SU-DHL-6 (cell line): ENCODE measurements around the gene ARHGEF3.

ENCODE experiments used
- H2AFZ ChIP-seq: fragments of 200-600 bp; sonication (generic); 2 replicates; pipeline ENCODE4 v1.6.1; 2014; ENCODE audit warnings: low read depth, mild to moderate bottlenecking, moderate library complexity, mixed read lengths, antibody characterized with exemption, low read length; ENCODE audit not compliant: severe bottlenecking
- H3F3A ChIP-seq: fragments of 200-600 bp; shearing (Covaris generic); 2 replicates; pipeline ENCODE4 v1.6.0; 2016; ENCODE audit warnings: antibody characterized with exemption, mild to moderate bottlenecking; ENCODE audit not compliant: insufficient read depth
- H3K27ac ChIP-seq: fragments of 200-600 bp; sonication (generic); 2 replicates; pipeline ENCODE4 v1.5.1; 2016; ENCODE audit warnings: low read depth, mild to moderate bottlenecking, low read length, moderate library complexity, mixed read lengths
- H3K27me3 ChIP-seq: fragments of 200-600 bp; sonication (generic), shearing (Covaris generic); 2 replicates; pipeline ENCODE4 v1.6.0; 2014; ENCODE audit warnings: mild to moderate bottlenecking, low read length
- H3K36me3 ChIP-seq: fragments of 200-600 bp; sonication (generic); 2 replicates; pipeline ENCODE4 v1.6.1; 2014; ENCODE audit warnings: mild to moderate bottlenecking, low read length, mixed read lengths
- H3K4me2 ChIP-seq: fragments of 300-600, 200-600 bp; shearing (Covaris generic), sonication (generic); 2 replicates; pipeline ENCODE4 v1.6.0; 2014; ENCODE audit warnings: low read length, low read depth, mild to moderate bottlenecking; ENCODE audit not compliant: poor library complexity, severe bottlenecking
- H3K4me3 ChIP-seq: fragments of 200-600 bp; sonication (generic); 2 replicates; pipeline ENCODE4 v1.5.1; 2014; ENCODE audit warnings: antibody characterized with exemption, low read length, mild to moderate bottlenecking, mixed read lengths; ENCODE audit not compliant: insufficient read depth, poor library complexity, severe bottlenecking
- H3K79me2 ChIP-seq: fragments of 200-600 bp; sonication (generic); 2 replicates; pipeline ENCODE4 v1.6.1; 2014; ENCODE audit warnings: mild to moderate bottlenecking, low read length, moderate library complexity; ENCODE audit not compliant: insufficient read depth
- H3K9ac ChIP-seq: fragments of 200-600 bp; sonication (generic); 2 replicates; pipeline ENCODE4 v1.7.0; 2014; ENCODE audit warnings: mild to moderate bottlenecking, low read length
- H3K9me2 ChIP-seq: fragments of 200-600 bp; sonication (generic); replicated peaks from 2 replicates; pipeline ENCODE4 v1.6.1; 2014; ENCODE audit warnings: low read length; ENCODE audit not compliant: insufficient read depth
- H3K9me3 ChIP-seq: fragments of 200-600 bp; sonication (generic); 2 replicates; pipeline ENCODE4 v1.6.1; 2014; ENCODE audit warnings: low read length, mixed read lengths; ENCODE audit not compliant: insufficient read depth
- H4K20me1 ChIP-seq: fragments of 200-600 bp; sonication (generic); 2 replicates; pipeline ENCODE4 v1.6.1; 2014; ENCODE audit warnings: low read depth, mild to moderate bottlenecking, antibody characterized with exemption, low read length, moderate library complexity, mixed read lengths
- EZH2phosphoT487 ChIP-seq: fragments of 200-600 bp; sonication (generic), shearing (Covaris generic); conservative IDR thresholded peaks from 2 replicates; pipeline ENCODE4 v1.6.1; 2018; ENCODE audit warnings: mild to moderate bottlenecking, antibody characterized with exemption, low read length, moderate library complexity, mixed read lengths
- TF ChIP-seq, protein P1 (sequence below): fragments of 200-600 bp; sonication (generic); IDR thresholded peaks from one replicate; pipeline ENCODE4 v1.5.1; 2017; ENCODE audit warnings: antibody characterized with exemption, mild to moderate bottlenecking, low read length, moderate library complexity; ENCODE audit not compliant: insufficient read depth, poor library complexity, severe bottlenecking

ARHGEF3 gene

DNA sequence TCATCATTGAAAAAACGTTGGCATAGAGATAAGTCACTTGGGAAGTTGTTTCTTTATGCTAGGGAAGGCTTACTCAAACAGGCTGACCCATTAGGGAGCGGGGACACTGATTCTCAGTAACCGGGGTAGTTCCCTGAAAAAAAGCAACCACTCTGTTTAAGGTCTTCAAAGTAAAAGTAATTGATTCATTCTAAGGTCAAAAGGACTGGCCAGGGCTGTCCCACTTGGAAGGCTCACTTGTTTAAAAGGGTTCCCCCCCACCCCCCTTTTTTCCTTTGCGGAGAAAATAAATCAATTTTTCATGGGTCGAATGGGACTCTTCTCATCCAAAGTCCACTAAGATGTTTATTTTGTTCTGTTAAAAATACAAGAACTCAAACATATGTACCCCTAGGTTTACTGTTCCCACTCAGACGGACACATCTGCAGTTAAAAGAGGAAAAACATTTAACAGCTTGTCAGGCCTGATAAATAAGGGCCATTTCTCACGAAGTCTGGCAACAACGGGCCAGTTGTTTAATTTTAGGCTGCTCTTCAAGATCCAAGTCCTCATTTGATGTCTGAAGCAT, 53.0 kb downstream of the ARHGEF3 start:
- H3K36me3 ChIP-seq: no peaks in the 10 kb centered on the region; the same call in 1 of the 2 replicates
- no peak overlapping the region for H3K27ac ChIP-seq
- no peak overlapping the region for H3K4me3 ChIP-seq
- H3F3A ChIP-seq: no peaks in the 10 kb centered on the region
- H3K27me3 ChIP-seq: no peaks in the 10 kb centered on the region
- H4K20me1 ChIP-seq: no peaks in the 10 kb centered on the region
- H2AFZ ChIP-seq: no peak overlapping the region
- no peak overlapping the region for H3K4me2 ChIP-seq
- no peaks in the 10 kb centered on the region for H3K9me3 ChIP-seq
- H3K9me2 ChIP-seq: no peaks in the 10 kb centered on the region
- no peaks in the 10 kb centered on the region for H3K79me2 ChIP-seq
- H3K9ac ChIP-seq: no peak overlapping the region
- TF ChIP-seq, protein P1, sequence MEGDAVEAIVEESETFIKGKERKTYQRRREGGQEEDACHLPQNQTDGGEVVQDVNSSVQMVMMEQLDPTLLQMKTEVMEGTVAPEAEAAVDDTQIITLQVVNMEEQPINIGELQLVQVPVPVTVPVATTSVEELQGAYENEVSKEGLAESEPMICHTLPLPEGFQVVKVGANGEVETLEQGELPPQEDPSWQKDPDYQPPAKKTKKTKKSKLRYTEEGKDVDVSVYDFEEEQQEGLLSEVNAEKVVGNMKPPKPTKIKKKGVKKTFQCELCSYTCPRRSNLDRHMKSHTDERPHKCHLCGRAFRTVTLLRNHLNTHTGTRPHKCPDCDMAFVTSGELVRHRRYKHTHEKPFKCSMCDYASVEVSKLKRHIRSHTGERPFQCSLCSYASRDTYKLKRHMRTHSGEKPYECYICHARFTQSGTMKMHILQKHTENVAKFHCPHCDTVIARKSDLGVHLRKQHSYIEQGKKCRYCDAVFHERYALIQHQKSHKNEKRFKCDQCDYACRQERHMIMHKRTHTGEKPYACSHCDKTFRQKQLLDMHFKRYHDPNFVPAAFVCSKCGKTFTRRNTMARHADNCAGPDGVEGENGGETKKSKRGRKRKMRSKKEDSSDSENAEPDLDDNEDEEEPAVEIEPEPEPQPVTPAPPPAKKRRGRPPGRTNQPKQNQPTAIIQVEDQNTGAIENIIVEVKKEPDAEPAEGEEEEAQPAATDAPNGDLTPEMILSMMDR: no peak
- TF ChIP-seq EZH2phosphoT487: no peak

DNA sequence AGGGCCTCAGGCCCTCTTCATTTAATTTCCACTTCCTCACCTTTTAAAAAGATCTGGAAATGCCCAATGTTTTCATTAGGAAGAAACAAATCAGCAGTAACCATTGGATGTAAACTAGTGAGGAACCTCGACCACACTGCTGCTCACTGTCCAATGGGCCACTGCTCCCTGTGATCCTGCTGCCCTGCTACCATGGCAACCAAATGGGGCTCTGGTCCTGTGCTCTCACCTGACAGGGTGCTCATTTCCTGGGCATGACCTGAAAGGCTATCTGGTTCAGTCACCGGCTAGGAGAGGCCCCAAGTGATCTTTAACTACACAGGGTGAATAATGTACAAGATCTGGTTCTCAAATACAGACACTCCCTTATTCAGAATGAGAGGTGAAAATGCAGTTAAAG, 54.6 kb downstream of the ARHGEF3 start:
- H3F3A ChIP-seq: no peaks in the 10 kb centered on the region
- no peak overlapping the region for H3K27ac ChIP-seq
- no peaks in the 10 kb centered on the region for H3K9me3 ChIP-seq
- no peaks in the 10 kb centered on the region; the same call in 1 of the 2 replicates for H3K36me3 ChIP-seq
- no peak overlapping the region for H2AFZ ChIP-seq
- H3K27me3 ChIP-seq: no peaks in the 10 kb centered on the region
- H3K9me2 ChIP-seq: no peaks in the 10 kb centered on the region
- H3K9ac ChIP-seq: no peak overlapping the region
- H4K20me1 ChIP-seq: no peaks in the 10 kb centered on the region
- no peaks in the 10 kb centered on the region for H3K79me2 ChIP-seq
- no peak overlapping the region for H3K4me3 ChIP-seq
- TF ChIP-seq, protein P1: no peak
- no peak for TF ChIP-seq EZH2phosphoT487
- no peak overlapping the region for H3K4me2 ChIP-seq

DNA sequence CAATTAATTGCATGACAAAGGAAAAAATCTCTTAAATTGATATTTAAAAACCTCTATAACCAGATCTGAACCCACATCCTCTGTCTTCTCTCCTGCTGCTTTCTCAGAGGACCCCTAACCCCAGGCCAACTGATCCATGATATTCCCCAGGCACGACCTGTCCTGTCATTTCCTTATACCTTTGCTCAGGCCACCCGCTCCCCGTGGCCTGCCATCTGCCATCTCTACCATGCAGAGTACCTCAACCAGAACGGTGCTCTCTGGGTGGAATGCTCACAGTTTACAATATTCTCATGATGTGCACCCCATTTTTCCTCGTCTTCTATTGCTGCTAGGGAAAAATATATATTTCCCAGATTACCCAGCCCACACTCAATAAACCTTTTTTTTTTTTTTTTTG, 57.7 kb downstream of the ARHGEF3 start:
- Histone ChIP-seq H3K27me3 (no peaks in the 10 kb centered on the region), H3K4me3 (no peak overlapping the region), H3K9ac (no peak overlapping the region), H3K4me2 (no peak overlapping the region), H3K9me2 (no peaks in the 10 kb centered on the region), H3K79me2 (no peaks in the 10 kb centered on the region), H4K20me1 (no peaks in the 10 kb centered on the region), H3K36me3 (no peaks in the 10 kb centered on the region), H2AFZ (no peak overlapping the region), H3F3A (no peaks in the 10 kb centered on the region), H3K27ac (no peak overlapping the region), H3K9me3 (no peaks in the 10 kb centered on the region)
- no peak for TF ChIP-seq EZH2phosphoT487
- TF ChIP-seq, protein P1: no peak
